DMS79 treated with DMSO at 0.1 percent for 48 hours (cell line): ENCODE data around the gene BSPRY.
"Not testable (repeated sequence)": the region's sequence is repeated elsewhere in the genome, so short reads cannot be mapped to it uniquely, and the experiment has no call there.

ENCODE experiments used
- DNase-seq: peaks from one replicate; lab custom pipeline; 2025; lab: John Stamatoyannopoulos, UW

The BSPRY gene

GRCh38 chr9:113341712-113342410 lies 7.5 kb upstream of the BSPRY start:
- DNase-seq, result peak; percentile 66

DNA sequence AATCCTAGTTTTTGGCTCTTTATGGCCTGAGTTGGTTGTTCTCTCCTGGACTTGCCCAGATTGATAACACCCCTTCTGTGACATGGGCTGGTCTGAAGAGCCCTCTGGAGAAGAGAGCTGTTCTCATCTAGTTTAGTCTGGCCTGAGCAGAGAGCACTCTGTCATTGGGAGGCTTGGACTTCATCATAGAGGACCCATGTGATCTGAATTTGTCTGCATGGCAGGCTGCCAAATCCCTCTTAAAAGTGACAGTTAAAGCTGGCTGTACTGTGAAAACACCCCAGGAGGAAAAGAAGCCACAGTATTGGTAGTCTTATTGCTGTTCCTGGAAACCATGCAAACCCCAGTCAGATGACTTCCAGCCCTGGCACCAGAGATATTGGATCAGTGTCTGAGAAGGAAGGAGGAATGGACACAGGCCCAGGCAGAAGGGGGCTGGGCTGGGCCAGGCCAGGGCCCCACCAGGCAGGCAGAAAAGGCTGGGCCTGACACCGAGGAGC lies 5.6 kb upstream of the BSPRY start:
- DNase-seq, result peak; percentile 95

DNA sequence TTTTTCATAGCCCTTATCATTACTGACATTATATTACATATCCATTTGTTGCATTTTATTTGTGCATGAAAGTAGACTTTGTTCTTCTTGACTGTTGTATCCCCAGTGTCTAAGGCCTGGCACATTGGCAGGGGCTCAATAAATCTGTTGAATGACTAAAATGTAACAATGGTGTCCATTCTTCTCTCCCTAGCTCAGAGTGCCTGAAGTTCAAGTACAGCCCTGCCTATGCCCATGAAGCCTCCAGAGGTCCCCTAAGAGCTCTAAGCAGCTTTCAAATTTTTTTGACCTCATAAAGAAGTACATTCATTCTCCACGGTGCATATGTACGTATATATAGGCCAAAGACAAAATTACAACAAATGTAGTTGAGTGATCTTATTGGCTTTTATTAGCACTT lies 4.2 kb upstream of the BSPRY start:
- DNase-seq, result peak; percentile 12

- DNase-seq, result no peak
These were observed 3.7 kb upstream of the BSPRY start for GRCh38 chr9:113345671-113346070.

- no peak for DNase-seq
These were observed 904 bp upstream of the BSPRY start for GRCh38 chr9:113348437-113348836.

DNA sequence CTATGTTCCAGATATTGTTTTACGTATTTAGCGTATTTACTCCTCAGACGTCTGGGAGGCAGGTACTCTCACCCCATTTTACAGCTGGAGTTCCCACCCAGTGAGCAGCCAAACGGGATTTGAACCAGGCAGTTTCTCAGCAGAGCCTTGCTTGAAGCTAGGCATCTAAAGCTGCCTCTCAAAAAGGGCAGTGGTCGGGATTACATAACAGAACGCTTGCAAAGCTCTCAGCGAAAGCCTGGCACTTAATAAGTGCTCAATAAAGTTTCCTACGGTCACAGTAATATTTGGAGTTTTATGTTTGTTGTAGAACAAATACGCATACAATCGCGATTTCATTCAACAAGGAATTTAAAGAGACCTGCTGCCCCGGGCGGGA lies 286 bp upstream of the BSPRY start:
- no peak for DNase-seq

GRCh38 chr9:113350107-113350661 lies 843 bp downstream of the BSPRY start:
- DNase-seq, result peak; percentile 30

DNA sequence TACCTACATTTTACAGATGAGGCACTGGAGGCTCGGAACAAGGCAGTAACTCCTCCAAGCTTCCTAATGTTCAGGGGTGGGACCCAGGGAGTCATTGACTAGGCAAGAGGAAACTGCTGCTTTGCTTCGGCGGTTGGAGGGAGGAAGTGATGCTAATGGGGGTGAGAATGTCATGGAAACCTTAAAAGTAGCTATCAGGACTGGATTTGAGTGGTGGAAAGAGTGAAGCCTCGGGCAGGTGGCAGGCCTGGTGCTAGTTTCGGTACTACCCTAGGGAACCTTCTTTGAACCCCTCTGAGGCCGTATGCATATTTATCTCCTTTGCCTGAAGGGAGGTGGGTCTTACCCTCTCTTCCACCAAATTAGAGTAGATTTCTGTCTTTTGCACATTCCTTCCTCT lies 1.6 kb downstream of the BSPRY start:
- DNase-seq, result no peak

DNA sequence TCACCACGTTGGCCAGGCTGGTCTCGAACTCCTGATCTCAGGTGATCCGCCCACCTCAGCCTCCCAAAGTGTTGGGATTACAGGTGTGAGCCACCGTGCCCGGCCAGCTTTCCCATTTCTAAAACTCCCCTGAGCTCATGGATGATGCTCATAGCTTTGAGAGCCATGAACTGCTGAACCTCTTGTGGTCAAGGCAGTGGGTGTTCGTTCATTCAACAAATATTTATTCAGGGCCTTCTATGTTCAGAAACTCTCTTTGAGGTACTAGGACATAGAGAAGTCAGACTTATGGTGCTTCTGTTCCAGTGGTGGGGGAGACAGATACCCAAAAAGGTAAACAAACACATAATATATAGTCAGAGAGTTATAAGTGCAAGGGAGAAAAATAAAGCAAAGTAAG lies 2.7 kb downstream of the BSPRY start:
- DNase-seq, result no peak

DNA sequence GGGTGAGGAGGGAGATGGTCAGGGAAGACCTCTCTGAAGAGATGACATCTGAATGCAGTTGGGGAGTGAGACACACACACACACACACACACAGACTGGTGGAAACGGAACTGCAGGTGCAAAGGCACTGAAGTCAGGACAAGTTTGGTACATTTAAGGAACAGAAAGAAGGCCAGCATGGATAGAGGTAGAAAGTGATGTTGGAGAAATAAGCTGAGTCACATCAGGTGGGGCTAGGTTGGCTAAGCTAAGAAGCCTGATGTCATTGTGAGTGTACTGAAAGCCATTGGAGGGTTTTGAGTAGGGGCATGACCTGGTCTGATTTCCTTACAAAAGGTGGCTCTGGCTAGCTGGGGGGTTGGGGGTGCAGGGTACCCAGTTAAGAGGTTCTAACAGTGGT lies 3.1 kb downstream of the BSPRY start:
- no peak for DNase-seq

- DNase-seq, result no peak
These were observed 5.8 kb downstream of the BSPRY start for GRCh38 chr9:113355040-113355596.

- DNase-seq, result no peak
These were observed 7.4 kb downstream of the BSPRY start for GRCh38 chr9:113356686-113357292.

- DNase-seq, result no peak
These were observed 10.0 kb downstream of the BSPRY start for GRCh38 chr9:113359385-113359784.

GRCh38 chr9:113360242-113360842 lies 11.0 kb downstream of the BSPRY start:
- DNase-seq, result no peak

DNA sequence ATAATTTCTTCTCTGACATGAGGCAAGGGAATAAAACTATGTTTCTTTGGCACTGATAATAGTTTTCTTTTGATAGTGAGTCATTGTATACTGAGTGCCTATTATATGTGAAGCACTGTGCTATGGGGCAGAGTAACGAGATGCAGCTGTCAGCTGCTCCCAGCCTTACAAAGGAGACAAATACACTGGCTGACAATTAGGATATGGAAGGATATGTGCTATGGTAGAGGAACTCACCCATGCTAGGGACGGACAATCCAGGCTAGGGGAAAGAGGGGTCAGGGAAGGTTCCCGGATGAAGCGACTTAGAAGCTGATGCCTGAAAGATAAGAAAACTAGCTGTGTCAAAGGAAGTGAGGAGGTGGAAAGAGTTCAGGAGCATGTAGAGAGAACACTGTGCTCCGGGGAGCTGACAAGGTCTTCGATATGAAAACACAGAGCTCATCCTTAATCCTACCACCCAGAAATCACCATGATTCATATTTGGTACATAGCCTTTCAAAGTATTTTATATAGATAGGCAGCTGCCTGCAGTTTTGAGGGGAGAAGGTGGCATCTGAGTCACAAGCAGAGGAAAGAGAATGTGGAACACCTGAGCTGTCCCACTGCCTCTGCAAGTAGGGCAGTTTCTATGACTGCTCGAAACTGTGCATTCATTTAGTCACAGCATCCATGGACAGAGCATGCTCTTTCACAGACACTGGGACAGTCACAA lies 12.1 kb downstream of the BSPRY start:
- no peak for DNase-seq

DNA sequence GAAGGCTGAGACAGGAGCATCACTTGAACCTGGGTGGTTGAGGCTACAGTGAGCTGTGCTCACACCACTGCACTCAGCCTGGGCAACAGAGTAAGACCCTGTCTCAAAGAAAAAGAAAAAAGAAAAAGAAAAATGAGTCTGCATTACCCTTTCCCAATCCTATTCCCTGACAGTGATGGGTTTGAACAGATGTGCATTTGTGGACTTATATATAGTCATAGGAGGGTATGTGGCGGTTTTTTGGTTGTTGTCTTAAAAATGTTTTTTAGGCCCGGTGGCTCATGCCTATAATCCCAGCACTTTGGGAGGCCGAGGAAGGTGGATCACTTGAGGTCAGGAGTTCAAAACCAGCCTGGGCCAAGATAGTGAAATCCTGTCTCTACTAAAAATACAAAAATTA lies 14.0 kb downstream of the BSPRY start:
- DNase-seq, result no peak

DNA sequence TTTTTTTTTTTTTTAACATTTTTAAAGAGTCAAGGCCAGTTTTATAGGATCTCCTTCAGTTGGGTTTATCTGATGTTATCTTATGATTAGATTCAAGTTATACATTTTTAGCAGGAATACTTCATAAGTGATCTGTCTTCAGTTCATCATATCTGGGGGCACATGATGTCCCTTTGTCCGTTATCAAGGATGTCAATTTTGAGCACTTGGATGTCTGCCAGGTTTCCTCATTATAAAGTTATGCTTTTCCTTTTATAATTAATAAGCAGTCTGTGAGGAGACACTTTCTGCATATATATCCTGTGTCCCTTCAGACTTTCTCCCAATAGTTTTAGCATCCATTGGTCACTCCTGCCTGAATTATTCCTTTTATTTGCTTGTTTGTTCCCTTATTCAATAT lies 15.6 kb downstream of the BSPRY start:
- no peak for DNase-seq

- not testable (repeated sequence) for DNase-seq
These were observed 16.3 kb downstream of the BSPRY start for GRCh38 chr9:113365652-113366051.

- no peak for DNase-seq
These were observed 19.1 kb downstream of the BSPRY start for GRCh38 chr9:113368348-113368981.

DNA sequence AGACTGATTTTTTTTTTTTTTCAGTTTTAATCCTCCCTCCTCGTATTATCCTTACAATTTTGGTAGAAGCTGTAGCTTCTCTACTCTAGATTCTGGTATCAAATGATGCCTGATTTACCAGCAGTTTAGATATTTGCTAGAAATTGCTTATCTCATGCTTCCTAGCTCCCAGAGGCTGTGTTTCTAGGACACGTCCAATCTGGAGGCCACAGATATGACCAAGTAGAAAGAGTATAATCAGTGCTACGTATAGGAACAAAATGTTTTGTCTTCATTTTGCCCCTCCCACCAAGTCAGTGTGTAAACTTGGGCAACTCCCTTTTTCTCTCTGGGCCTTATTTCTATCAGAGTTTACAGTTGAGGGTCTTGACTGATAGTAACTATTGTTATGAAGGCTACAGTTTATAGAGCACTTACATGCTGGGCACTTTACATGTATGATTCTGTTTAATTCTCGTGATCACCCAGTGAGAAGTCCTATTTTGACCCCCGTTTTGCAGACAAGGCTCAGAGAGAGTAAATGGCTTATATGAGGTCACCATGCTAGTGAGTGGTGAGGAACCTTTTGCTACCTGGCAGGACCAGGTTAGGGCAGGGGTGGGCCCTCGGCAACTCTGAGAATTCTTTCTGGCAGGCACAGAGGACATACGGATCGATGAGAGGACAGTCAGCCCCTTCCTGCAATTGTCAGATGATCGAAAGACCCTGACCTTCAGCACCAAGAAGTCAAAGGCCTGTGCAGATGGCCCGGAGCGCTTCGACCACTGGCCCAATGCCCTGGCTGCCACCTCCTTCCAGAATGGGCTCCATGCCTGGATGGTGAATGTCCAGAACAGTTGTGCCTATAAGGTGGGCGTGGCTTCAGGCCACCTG lies 19.9 kb downstream of the BSPRY start:
- no peak for DNase-seq

DNA sequence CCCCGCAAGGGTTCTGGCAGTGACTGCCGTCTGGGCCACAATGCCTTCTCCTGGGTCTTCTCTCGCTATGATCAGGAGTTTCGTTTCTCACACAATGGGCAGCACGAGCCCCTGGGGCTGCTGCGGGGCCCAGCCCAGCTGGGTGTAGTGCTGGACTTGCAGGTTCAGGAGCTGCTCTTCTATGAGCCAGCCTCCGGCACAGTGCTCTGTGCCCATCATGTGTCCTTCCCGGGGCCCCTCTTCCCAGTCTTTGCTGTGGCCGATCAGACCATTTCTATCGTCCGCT lies 20.5 kb downstream of the BSPRY start:
- DNase-seq, result no peak
